K562 (cell line): ENCODE data around the gene TMC5. TPM values are rescaled to one million over a fixed set of nuclear protein-coding genes. Genes with fewer than 3 reads are reported as not detected.

Experiments used
- ATAC-seq: fragments of 200-7000 bp; cut with Tn5 transposase; 3 replicates; pipeline ENCODE4 v1.9.1; 2020; ENCODE audit warnings: moderate library complexity
- BruUV-seq: library from RNA; stranded (reverse); fragments of 400-500 nt; replicated peaks from 2 replicates; lab custom pipeline; 2021; lab: Mats Ljungman, UMichigan
- CTCF ChIA-PET: fragments of 300-600 bp; formaldehyde crosslinking; extraction: SDS; loops from one replicate; lab custom pipeline; 2021; ENCODE audit warnings: low intra/inter-chr PET ratio; lab: Yijun Ruan, JAX
- POLR2A ChIA-PET: fragments of 300-600, 350-650 bp; sonication (Branson Sonifier 250); formaldehyde crosslinking; extraction: SDS; loops from one replicate; lab custom pipeline; 2021; ENCODE audit warnings: antibody characterized with exemption, inconsistent platforms; lab: Yijun Ruan, JAX
- DNase-seq, 4 experiments: peaks; one replicate each; pipeline versions ENCODE4 v3.0.0 to v3.0.0-alpha.2; 2011 to 2018; ENCODE audit warnings: low spot score in 3 of 4, mixed read lengths in 3 of 4; ENCODE audit errors: extremely low read depth in 1 of 4
- FAIRE-seq: peaks from 2 replicates; lab custom pipeline; 2011; peaks lifted over from hg19 to GRCh38; lab: Jason Lieb, UNC
- H2AFZ ChIP-seq: 2 replicates; pipeline ENCODE4 v1.6.0; 2011; ENCODE audit warnings: low read depth, low read length, control low read depth, inconsistent platforms
- H3K27ac ChIP-seq: fragments of 200-600 bp; 3 replicates; pipeline ENCODE4 v1.8.0; 2011; ENCODE audit warnings: low read depth, mild to moderate bottlenecking, control low read depth, inconsistent platforms, low read length, moderate library complexity, mixed read lengths; ENCODE audit errors: extremely low read depth
- H3K27me3 ChIP-seq, 2 experiments: fragments of 300-600 bp in 1 of 2; 2 replicates in 1 of 2; 3 replicates in 1 of 2; pipeline versions ENCODE4 v1.6.0 to v1.8.0; 2011; ENCODE audit warnings: inconsistent platforms in 2 of 2, low read length in 2 of 2, mild to moderate bottlenecking in 1 of 2, mixed read lengths in 1 of 2, moderate library complexity in 1 of 2; ENCODE audit not compliant: control insufficient read depth in 2 of 2, insufficient read depth in 2 of 2
- H3K36me3 ChIP-seq: fragments of 300-600 bp; 3 replicates; pipeline ENCODE4 v1.8.0; 2011; ENCODE audit warnings: mild to moderate bottlenecking, low read length, inconsistent platforms; ENCODE audit not compliant: control insufficient read depth, insufficient read depth
- H3K4me1 ChIP-seq, 2 experiments: fragments of 200-600 bp in 1 of 2; replicated peaks in 1 of 2; 2 replicates in 1 of 2; 3 replicates in 1 of 2; pipeline versions ENCODE4 v1.5.1 to v1.8.0; 2011; ENCODE audit warnings: inconsistent platforms in 2 of 2, low read length in 2 of 2, mild to moderate bottlenecking in 1 of 2, mixed read lengths in 1 of 2, moderate library complexity in 1 of 2; ENCODE audit not compliant: control insufficient read depth in 2 of 2, insufficient read depth in 2 of 2
- H3K4me2 ChIP-seq: 2 replicates; pipeline ENCODE4 v1.6.1; 2011; ENCODE audit warnings: low read length, control low read depth, inconsistent platforms, mixed read lengths; ENCODE audit not compliant: insufficient read depth
- H3K4me3 ChIP-seq: fragments of 200-600 bp; sonication (generic), shearing (Covaris generic); 2 replicates; pipeline ENCODE4 v1.5.1; 2016; ENCODE audit warnings: control low read depth, inconsistent platforms
- H3K79me2 ChIP-seq: fragments of 200-600 bp; 3 replicates; pipeline ENCODE4 v1.8.0; 2011; ENCODE audit warnings: low read length, inconsistent platforms; ENCODE audit not compliant: control insufficient read depth, insufficient read depth
- H3K9ac ChIP-seq, 2 experiments: 2 replicates each; pipeline versions ENCODE4 v1.6.0 to v1.6.1; 2011; ENCODE audit warnings: low read depth in 2 of 2, low read length in 2 of 2, control low read depth in 1 of 2, inconsistent platforms in 1 of 2, mild to moderate bottlenecking in 1 of 2, mixed read lengths in 1 of 2; ENCODE audit not compliant: insufficient read depth in 1 of 2
- H3K9me1 ChIP-seq: one replicate; pipeline ENCODE4 v1.6.0; 2011; ENCODE audit warnings: inconsistent platforms, mild to moderate bottlenecking, low read length, moderate library complexity; ENCODE audit not compliant: control insufficient read depth, insufficient read depth
- H3K9me3 ChIP-seq: replicated peaks from 2 replicates; pipeline ENCODE4 v1.5.1; 2011; ENCODE audit warnings: low read depth, low read length, inconsistent platforms; ENCODE audit not compliant: control insufficient read depth, insufficient read depth
- H4K20me1 ChIP-seq: replicated peaks from 2 replicates; pipeline ENCODE4 v1.6.1; 2011; ENCODE audit warnings: low read length, inconsistent platforms, mixed read lengths; ENCODE audit not compliant: control insufficient read depth, insufficient read depth
- CBFA2T3 ChIP-seq: fragments of 450-650 bp; IDR thresholded peaks from 2 replicates; pipeline ENCODE4 v1.6.1; 2017
- PTTG1 ChIP-seq: fragments of 450-650 bp; IDR thresholded peaks from 2 replicates; pipeline ENCODE4 v1.6.1; 2016; ENCODE audit warnings: low read depth, mild to moderate bottlenecking, missing genetic modification characterization, missing compliant biosample characterization
- RBM25 ChIP-seq: fragments of 200-400 bp; formaldehyde crosslinking; IDR thresholded peaks from 2 replicates; pipeline ENCODE4 v1.6.1; 2018; ENCODE audit warnings: low read length, low read depth, moderate library complexity; ENCODE audit not compliant: severe bottlenecking
- RFX7 ChIP-seq: fragments of 250-450 bp; sonication (Bioruptor Pico); IDR thresholded peaks from 2 replicates; pipeline ENCODE4 v1.5.1; 2021; ENCODE audit warnings: mild to moderate bottlenecking
- SLC30A9 ChIP-seq: fragments of 250-450 bp; sonication (Bioruptor Pico); IDR thresholded peaks from 2 replicates; pipeline ENCODE4 v1.8.0; 2022; ENCODE audit warnings: mild to moderate bottlenecking, moderate library complexity
- STAT5B ChIP-seq: fragments of 250-450 bp; sonication (Bioruptor Pico); IDR thresholded peaks from 2 replicates; pipeline ENCODE4 v1.8.0; 2021; ENCODE audit warnings: mild to moderate bottlenecking, inconsistent platforms
- ZKSCAN1 ChIP-seq: fragments of 150-350 bp; IDR thresholded peaks from 2 replicates; pipeline ENCODE4 v1.6.1; 2016; ENCODE audit warnings: low read depth, low read length
- ZNF197 ChIP-seq: fragments of 200-800 bp; sonication (Bioruptor generic); IDR thresholded peaks from 2 replicates; pipeline ENCODE4 v1.6.1; 2016; ENCODE audit warnings: low read depth, missing genetic modification characterization, missing compliant biosample characterization
- ZNF274 ChIP-seq: IDR thresholded peaks from 2 replicates; pipeline ENCODE4 v1.6.1; 2011; ENCODE audit warnings: low read depth, mild to moderate bottlenecking, low read length, moderate library complexity, borderline replicate concordance
- ZNF717 ChIP-seq: fragments of 250-450 bp; sonication (Bioruptor Pico); IDR thresholded peaks from 2 replicates; pipeline ENCODE4 v1.5.0; 2021
- WGBS: fragments of 100-300 bp; shearing (Covaris generic); methylation state at CpG from one replicate; pipeline ENCODE4 v1.1.6; 2016; ENCODE audit warnings: low coverage, mixed read lengths; ENCODE audit not compliant: insufficient coverage; ENCODE audit errors: missing lambda C conversion rate; 5-methylcytosine and 5-hydroxymethylcytosine counted together
- in situ Hi-C: fragments of 300-500 bp; cut with MboI; formaldehyde crosslinking; loops from 4 replicates; pipeline ENCODE4 v1.15.0; 2018; ENCODE audit warnings: inconsistent platforms, mixed read lengths
- intact Hi-C: fragments of 100-400 bp; cut with micrococcal nuclease; formaldehyde crosslinking; loops from 2 replicates; pipeline ENCODE4 v1.14.2; 2022
- polyA plus RNA-seq, 8 experiments: library from polyadenylated mRNA; depleted of rRNA in 4 of 8; stranded (reverse) in 5 of 8; unstranded in 3 of 8; fragments of >200 nt; fragmentation: Nextera tagmentation in 2 of 8; fragmentation: Illumina TruSeq in 1 of 8; extraction: Ambion mirVana in 2 of 8; extraction: Trizol in 1 of 8; gene quantifications; 2 replicates each; pipeline versions ENCODE4 v1.2.1 to v1.2.3, GENCODE V29; 2011 to 2014; ENCODE audit warnings: inconsistent platforms in 1 of 8, missing spikeins in 1 of 8
- total RNA-seq, 7 experiments: library from RNA; depleted of rRNA in 6 of 7; stranded (reverse); fragments of >200 nt in 6 of 7; fragmentation: Illumina TruSeq in 2 of 7; extraction: Trizol in 2 of 7; gene quantifications; 2 replicates each; pipeline versions ENCODE4 v1.2.1 to v1.2.3, GENCODE V29; 2011 to 2021; ENCODE audit warnings: low replicate concordance in 1 of 7
- TF ChIP-seq, protein P1 (sequence below): fragments of 250-450 bp; sonication (Bioruptor Pico); IDR thresholded peaks from 2 replicates; pipeline ENCODE4 v1.5.0; 2020; ENCODE audit warnings: mild to moderate bottlenecking
- TF ChIP-seq, protein P2 (sequence below): fragments of 250-450 bp; sonication (Bioruptor Pico); IDR thresholded peaks from 2 replicates; pipeline ENCODE4 v1.5.0; 2021
- TF ChIP-seq, protein P3 (sequence below): fragments of 250-450 bp; sonication (Bioruptor Pico); IDR thresholded peaks from 2 replicates; pipeline ENCODE4 v1.5.0; 2021; ENCODE audit warnings: mild to moderate bottlenecking, borderline replicate concordance
- TF ChIP-seq, protein P4 (sequence below): fragments of 450-650 bp; IDR thresholded peaks from 2 replicates; pipeline ENCODE4 v1.6.1; 2016
- TF ChIP-seq, protein P5 (sequence below): fragments of 450-650 bp; IDR thresholded peaks from 2 replicates; pipeline ENCODE4 v1.6.1; 2014; ENCODE audit warnings: low read depth, mild to moderate bottlenecking, moderate library complexity, borderline replicate concordance
- TF ChIP-seq, protein P6 (sequence below): fragments of 450-650 bp; formaldehyde crosslinking; IDR thresholded peaks from 2 replicates; pipeline ENCODE4 v1.4.0; 2022; ENCODE audit warnings: mild to moderate bottlenecking, moderate library complexity

Gene TMC5
- total and polyA plus RNA-seq, 9 of the 15 experiments (the other 6 are each of a cell fraction or from before 2014, with no cell fraction given), result 0.83 to 2.6 (median 1.6) TPM

- no peaks in the 10 kb centered on the region for H3K4me1 ChIP-seq
- CTCF ChIA-PET, result no interaction called here
- no peak overlapping the region for H3K4me2 ChIP-seq
- DNase-seq (no peak), ATAC-seq (no peak), FAIRE-seq (no peak)
- peak overlapping the region; percentile 33; the same call in 1 of the 2 replicates for H2AFZ ChIP-seq
- intact Hi-C loops, result no loop called here
- H3K79me2 ChIP-seq, result no peaks in the 10 kb centered on the region
- POLR2A ChIA-PET, result no interaction called here
- no peak overlapping the region for H3K9ac ChIP-seq
- H3K27me3 ChIP-seq, result no peaks in the 10 kb centered on the region; a peak in 1 of 5 replicates
- in situ Hi-C loops, result no loop called here
- no peaks in the 10 kb centered on the region for H3K9me1 ChIP-seq
- H3K27ac ChIP-seq, result no peak overlapping the region
- H3K9me3 ChIP-seq, result peaks cover 2% of the 10 kb centered on the region; the same call in 1 of the 2 replicates
- H3K36me3 ChIP-seq, result no peaks in the 10 kb centered on the region
- no peaks in the 10 kb centered on the region for H4K20me1 ChIP-seq
- BruUV-seq, result no TSS peak
- no peak overlapping the region for H3K4me3 ChIP-seq
- WGBS, result 24% methylated on average over 3 of the region's 3 CpGs
- TF ChIP-seq, protein P1, sequence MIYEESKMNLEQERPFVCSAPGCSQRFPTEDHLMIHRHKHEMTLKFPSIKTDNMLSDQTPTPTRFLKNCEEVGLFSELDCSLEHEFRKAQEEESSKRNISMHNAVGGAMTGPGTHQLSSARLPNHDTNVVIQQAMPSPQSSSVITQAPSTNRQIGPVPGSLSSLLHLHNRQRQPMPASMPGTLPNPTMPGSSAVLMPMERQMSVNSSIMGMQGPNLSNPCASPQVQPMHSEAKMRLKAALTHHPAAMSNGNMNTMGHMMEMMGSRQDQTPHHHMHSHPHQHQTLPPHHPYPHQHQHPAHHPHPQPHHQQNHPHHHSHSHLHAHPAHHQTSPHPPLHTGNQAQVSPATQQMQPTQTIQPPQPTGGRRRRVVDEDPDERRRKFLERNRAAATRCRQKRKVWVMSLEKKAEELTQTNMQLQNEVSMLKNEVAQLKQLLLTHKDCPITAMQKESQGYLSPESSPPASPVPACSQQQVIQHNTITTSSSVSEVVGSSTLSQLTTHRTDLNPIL (CRISPR knock-in tag), result no peak
- TF ChIP-seq CBFA2T3, result no peak
- TF ChIP-seq, protein P2, sequence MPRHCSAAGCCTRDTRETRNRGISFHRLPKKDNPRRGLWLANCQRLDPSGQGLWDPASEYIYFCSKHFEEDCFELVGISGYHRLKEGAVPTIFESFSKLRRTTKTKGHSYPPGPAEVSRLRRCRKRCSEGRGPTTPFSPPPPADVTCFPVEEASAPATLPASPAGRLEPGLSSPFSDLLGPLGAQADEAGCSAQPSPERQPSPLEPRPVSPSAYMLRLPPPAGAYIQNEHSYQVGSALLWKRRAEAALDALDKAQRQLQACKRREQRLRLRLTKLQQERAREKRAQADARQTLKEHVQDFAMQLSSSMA (CRISPR knock-in tag), result no peak
- peak; percentile 13 for TF ChIP-seq RBM25
- peak; percentile 92 for TF ChIP-seq ZKSCAN1
- no peak for TF ChIP-seq SLC30A9 (CRISPR knock-in tag)
- TF ChIP-seq, protein P3, sequence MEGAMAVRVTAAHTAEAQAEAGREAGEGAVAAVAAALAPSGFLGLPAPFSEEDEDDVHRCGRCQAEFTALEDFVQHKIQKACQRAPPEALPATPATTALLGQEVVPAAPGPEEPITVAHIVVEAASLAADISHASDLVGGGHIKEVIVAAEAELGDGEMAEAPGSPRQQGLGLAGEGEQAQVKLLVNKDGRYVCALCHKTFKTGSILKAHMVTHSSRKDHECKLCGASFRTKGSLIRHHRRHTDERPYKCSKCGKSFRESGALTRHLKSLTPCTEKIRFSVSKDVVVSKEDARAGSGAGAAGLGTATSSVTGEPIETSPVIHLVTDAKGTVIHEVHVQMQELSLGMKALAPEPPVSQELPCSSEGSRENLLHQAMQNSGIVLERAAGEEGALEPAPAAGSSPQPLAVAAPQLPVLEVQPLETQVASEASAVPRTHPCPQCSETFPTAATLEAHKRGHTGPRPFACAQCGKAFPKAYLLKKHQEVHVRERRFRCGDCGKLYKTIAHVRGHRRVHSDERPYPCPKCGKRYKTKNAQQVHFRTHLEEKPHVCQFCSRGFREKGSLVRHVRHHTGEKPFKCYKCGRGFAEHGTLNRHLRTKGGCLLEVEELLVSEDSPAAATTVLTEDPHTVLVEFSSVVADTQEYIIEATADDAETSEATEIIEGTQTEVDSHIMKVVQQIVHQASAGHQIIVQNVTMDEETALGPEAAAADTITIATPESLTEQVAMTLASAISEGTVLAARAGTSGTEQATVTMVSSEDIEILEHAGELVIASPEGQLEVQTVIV (CRISPR knock-in tag), result no peak
- no peak for TF ChIP-seq STAT5B (CRISPR knock-in tag)
- no peak for TF ChIP-seq ZNF717 (CRISPR knock-in tag)
- TF ChIP-seq PTTG1 (tag), result no peak
- TF ChIP-seq ZNF197 (CRISPR knock-in tag), result no peak
- TF ChIP-seq, protein P4, sequence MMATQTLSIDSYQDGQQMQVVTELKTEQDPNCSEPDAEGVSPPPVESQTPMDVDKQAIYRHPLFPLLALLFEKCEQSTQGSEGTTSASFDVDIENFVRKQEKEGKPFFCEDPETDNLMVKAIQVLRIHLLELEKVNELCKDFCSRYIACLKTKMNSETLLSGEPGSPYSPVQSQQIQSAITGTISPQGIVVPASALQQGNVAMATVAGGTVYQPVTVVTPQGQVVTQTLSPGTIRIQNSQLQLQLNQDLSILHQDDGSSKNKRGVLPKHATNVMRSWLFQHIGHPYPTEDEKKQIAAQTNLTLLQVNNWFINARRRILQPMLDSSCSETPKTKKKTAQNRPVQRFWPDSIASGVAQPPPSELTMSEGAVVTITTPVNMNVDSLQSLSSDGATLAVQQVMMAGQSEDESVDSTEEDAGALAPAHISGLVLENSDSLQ, result no peak
- TF ChIP-seq ZNF274, result no peak
- TF ChIP-seq, protein P5, sequence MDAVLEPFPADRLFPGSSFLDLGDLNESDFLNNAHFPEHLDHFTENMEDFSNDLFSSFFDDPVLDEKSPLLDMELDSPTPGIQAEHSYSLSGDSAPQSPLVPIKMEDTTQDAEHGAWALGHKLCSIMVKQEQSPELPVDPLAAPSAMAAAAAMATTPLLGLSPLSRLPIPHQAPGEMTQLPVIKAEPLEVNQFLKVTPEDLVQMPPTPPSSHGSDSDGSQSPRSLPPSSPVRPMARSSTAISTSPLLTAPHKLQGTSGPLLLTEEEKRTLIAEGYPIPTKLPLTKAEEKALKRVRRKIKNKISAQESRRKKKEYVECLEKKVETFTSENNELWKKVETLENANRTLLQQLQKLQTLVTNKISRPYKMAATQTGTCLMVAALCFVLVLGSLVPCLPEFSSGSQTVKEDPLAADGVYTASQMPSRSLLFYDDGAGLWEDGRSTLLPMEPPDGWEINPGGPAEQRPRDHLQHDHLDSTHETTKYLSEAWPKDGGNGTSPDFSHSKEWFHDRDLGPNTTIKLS, result no peak
- TF ChIP-seq, protein P6, sequence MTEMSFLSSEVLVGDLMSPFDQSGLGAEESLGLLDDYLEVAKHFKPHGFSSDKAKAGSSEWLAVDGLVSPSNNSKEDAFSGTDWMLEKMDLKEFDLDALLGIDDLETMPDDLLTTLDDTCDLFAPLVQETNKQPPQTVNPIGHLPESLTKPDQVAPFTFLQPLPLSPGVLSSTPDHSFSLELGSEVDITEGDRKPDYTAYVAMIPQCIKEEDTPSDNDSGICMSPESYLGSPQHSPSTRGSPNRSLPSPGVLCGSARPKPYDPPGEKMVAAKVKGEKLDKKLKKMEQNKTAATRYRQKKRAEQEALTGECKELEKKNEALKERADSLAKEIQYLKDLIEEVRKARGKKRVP (CRISPR knock-in tag), result no peak
- no peak for TF ChIP-seq RFX7 (CRISPR knock-in tag)
These were observed 32.5 kb downstream of the TMC5 start for GRCh38 chr16:19450186-19450585.
